CD4-positive, CD25-positive, alpha-beta regulatory T cell (primary cell): Measurements from ENCODE around the gene GLTPD2. TPM values are rescaled to one million over a fixed set of nuclear protein-coding genes. Genes with fewer than 3 reads are reported as not detected.

Experiments
- ATAC-seq, 2 donors: fragments of 150-1000 bp; cut with Tn5 transposase; one replicate each; pipeline ENCODE4 v1.10.0; 2021; ENCODE audit warnings: low read depth in 2 of 2, moderate number of reproducible peaks in 2 of 2, moderate library complexity in 1 of 2
- DNase-seq, 3 donors: peaks; one replicate each; pipeline versions ENCODE4 v3.0.0 to v3.0.0-alpha.2; 2012 to 2022; ENCODE audit warnings: mixed read lengths in 1 of 3
- H3K27ac ChIP-seq: one replicate; pipeline ENCODE4 v1.7.0; 2013; ENCODE audit warnings: mild to moderate bottlenecking, low read length; ENCODE audit not compliant: insufficient read depth, poor library complexity, severe bottlenecking
- H3K27me3 ChIP-seq: one replicate; pipeline ENCODE4 v1.7.0; 2013; ENCODE audit warnings: low read length; ENCODE audit not compliant: control insufficient read depth, insufficient read depth
- H3K36me3 ChIP-seq: one replicate; pipeline ENCODE4 v1.7.0; 2013; ENCODE audit warnings: mild to moderate bottlenecking, low read length, moderate library complexity; ENCODE audit not compliant: control insufficient read depth, insufficient read depth
- H3K4me1 ChIP-seq: 2 replicates; pipeline ENCODE4 v1.7.0; 2013; ENCODE audit warnings: mild to moderate bottlenecking, low read length; ENCODE audit not compliant: insufficient read depth, control insufficient read depth, poor library complexity, severe bottlenecking
- H3K4me3 ChIP-seq: one replicate; pipeline ENCODE4 v1.7.0; 2013; ENCODE audit warnings: low read depth, mild to moderate bottlenecking, low read length, moderate library complexity
- H3K9me3 ChIP-seq, 2 experiments: 1 replicate in 1 of 2; 2 replicates in 1 of 2; pipeline ENCODE4 v1.7.0; 2013; ENCODE audit warnings: low read length in 2 of 2, mild to moderate bottlenecking in 1 of 2, moderate library complexity in 1 of 2; ENCODE audit not compliant: control insufficient read depth in 2 of 2
- H3K27ac Mint-ChIP-seq, 3 donors: one replicate each; pipeline ENCODE4 v1.8.0; 2020 to 2022; ENCODE audit warnings: mild to moderate bottlenecking in 3 of 3, mixed read lengths in 3 of 3, moderate library complexity in 2 of 3
- H3K27me3 Mint-ChIP-seq: one replicate; pipeline ENCODE4 v1.8.0; 2022; ENCODE audit warnings: mild to moderate bottlenecking, mixed read lengths
- H3K36me3 Mint-ChIP-seq: one replicate; pipeline ENCODE4 v1.8.0; 2020; ENCODE audit warnings: mixed read lengths
- H3K4me1 Mint-ChIP-seq, 4 donors: one replicate each; pipeline ENCODE4 v1.8.0; 2020 to 2022; ENCODE audit warnings: mixed read lengths in 4 of 4, mild to moderate bottlenecking in 1 of 4
- H3K4me3 Mint-ChIP-seq, 4 donors: one replicate each; pipeline ENCODE4 v1.8.0; 2020 to 2022; ENCODE audit warnings: mild to moderate bottlenecking in 4 of 4, mixed read lengths in 4 of 4, moderate library complexity in 3 of 4
- H3K9me3 Mint-ChIP-seq, 7 donors: one replicate each; pipeline ENCODE4 v1.8.0; 2020 to 2022; ENCODE audit warnings: mixed read lengths in 7 of 7, mild to moderate bottlenecking in 3 of 7, moderate library complexity in 2 of 7
- polyA plus RNA-seq, 4 donors: library from polyadenylated mRNA; unstranded; fragments of 300-500 nt; fragmentation: Illumina TruSeq; gene quantifications; one replicate each; pipeline ENCODE4 v1.2.3, GENCODE V29; 2021
- total RNA-seq: library from RNA; stranded (reverse); gene quantifications from one replicate; pipeline ENCODE4 v1.2.3, GENCODE V29; 2022

The GLTPD2 gene
- total and polyA plus RNA-seq, 5 donors from 2014 or later, result 0.39 to 0.43 TPM; not detected in 3

- Histone ChIP-seq H3K4me1 (peaks cover 29% of the 10 kb centered on the region), H3K27me3 (peaks cover 9% of the 10 kb centered on the region), H3K36me3 (no peaks in the 10 kb centered on the region), H3K9me3 (no peaks in the 10 kb centered on the region), H3K4me3 (no peak overlapping the region), H3K27ac (no peak overlapping the region)
- DNase-seq (no peak), ATAC-seq (no peak)
- Mint-ChIP-seq H3K36me3 (no peaks in the 10 kb centered on the region), H3K9me3 (no peaks in the 10 kb centered on the region), H3K27ac (no peak overlapping the region), H3K27me3 (peaks cover 48% of the 10 kb centered on the region), H3K4me1 (peaks cover 0 to 31% (median 7%) of the 10 kb centered on the region in 4 donors), H3K4me3 (no peak overlapping the region)
Measured at GRCh38 chr17:4743216-4743615, 45.5 kb upstream of the GLTPD2 start.

DNA sequence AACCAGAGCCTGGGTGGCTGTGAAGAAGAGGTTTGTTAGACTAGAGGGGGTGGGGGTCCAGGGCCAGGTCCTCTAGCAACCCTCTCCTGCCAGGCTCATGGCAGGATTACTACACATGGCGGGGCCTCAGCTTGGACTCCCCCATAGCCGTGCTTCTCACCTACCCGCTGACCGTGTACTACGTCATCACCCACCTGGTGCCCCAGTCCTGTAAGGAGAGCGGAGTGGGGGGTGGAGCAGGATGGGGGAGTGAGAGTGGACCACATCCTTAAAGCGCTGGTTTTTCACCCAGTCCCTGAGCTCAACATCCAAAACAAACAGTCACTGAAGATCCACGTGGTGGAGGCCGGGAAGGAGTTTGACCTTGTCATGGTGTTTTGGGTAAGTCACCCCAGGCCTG lies 44.9 kb upstream of the GLTPD2 start:
- no peak overlapping the region for H3K4me3 ChIP-seq
- H3K36me3 ChIP-seq, result no peaks in the 10 kb centered on the region
- H3K27me3 Mint-ChIP-seq, result peaks cover 43% of the 10 kb centered on the region
- H3K36me3 Mint-ChIP-seq, result no peaks in the 10 kb centered on the region
- DNase-seq, result no peak
- no peak overlapping the region for H3K4me3 Mint-ChIP-seq
- H3K4me1 Mint-ChIP-seq, result peaks cover 0 to 31% (median 11%) of the 10 kb centered on the region in 4 donors
- no peak for ATAC-seq
- H3K9me3 ChIP-seq, result no peaks in the 10 kb centered on the region
- H3K27ac ChIP-seq, result no peak overlapping the region
- peaks cover 15% of the 10 kb centered on the region for H3K27me3 ChIP-seq
- H3K4me1 ChIP-seq, result peaks cover 23% of the 10 kb centered on the region
- H3K27ac Mint-ChIP-seq, result no peak overlapping the region
- no peaks in the 10 kb centered on the region for H3K9me3 Mint-ChIP-seq

- DNase-seq (no peak), ATAC-seq (no peak)
- peaks cover 13% of the 10 kb centered on the region for H3K27me3 ChIP-seq
- H3K4me3 ChIP-seq, result no peak overlapping the region
- H3K36me3 ChIP-seq, result no peaks in the 10 kb centered on the region
- Mint-ChIP-seq H3K4me3 (peak overlapping the region in 3 of 4 donors; percentile 29 to 77 (median 64)), H3K36me3 (no peaks in the 10 kb centered on the region), H3K27ac (peak overlapping the region in 2 of 3 donors; percentile 5 to 42), H3K4me1 (peaks cover 0 to 25% (median 10%) of the 10 kb centered on the region in 4 donors), H3K9me3 (no peaks in the 10 kb centered on the region), H3K27me3 (peaks cover 44% of the 10 kb centered on the region)
- peaks cover 10% of the 10 kb centered on the region for H3K4me1 ChIP-seq
- H3K9me3 ChIP-seq, result no peaks in the 10 kb centered on the region
- H3K27ac ChIP-seq, result no peak overlapping the region
Measured at GRCh38 chr17:4744999-4745969, 43.5 kb upstream of the GLTPD2 start.

DNA sequence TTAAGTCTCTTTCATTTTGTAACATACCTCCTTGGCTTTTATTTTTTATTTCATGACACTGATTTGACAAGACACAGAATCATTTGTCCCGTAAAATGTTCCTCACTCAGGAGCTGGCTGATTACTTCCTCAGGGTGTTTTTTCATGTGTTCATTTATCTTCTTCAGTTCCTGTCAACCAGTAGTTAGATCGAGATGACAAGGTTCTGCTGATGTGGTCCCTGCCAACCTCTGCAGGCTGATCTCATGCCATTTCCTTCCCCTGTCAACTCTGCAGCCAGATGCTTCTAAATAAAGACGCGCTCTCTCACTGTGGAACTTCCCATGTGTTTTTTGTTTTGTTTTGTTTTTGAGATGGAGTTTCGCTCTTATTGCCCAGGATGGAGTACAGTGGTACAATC lies 40.9 kb upstream of the GLTPD2 start:
- peaks cover 7% of the 10 kb centered on the region for H3K27me3 ChIP-seq
- Mint-ChIP-seq H3K27ac (peak overlapping the region in 2 of 3 donors; percentile 12 to 79), H3K4me1 (peaks cover 0 to 23% (median 10%) of the 10 kb centered on the region in 4 donors), H3K9me3 (no peaks in the 10 kb centered on the region), H3K4me3 (peak overlapping the region; percentile 0 to 67 (median 28)), H3K36me3 (no peaks in the 10 kb centered on the region), H3K27me3 (peaks cover 43% of the 10 kb centered on the region)
- no peaks in the 10 kb centered on the region for H3K9me3 ChIP-seq
- H3K36me3 ChIP-seq, result no peaks in the 10 kb centered on the region
- no peak overlapping the region for H3K27ac ChIP-seq
- DNase-seq (peak in 2 of 3 donors; percentile 21 to 63), ATAC-seq (peak; percentile 69 to 76)
- H3K4me3 ChIP-seq, result peak overlapping the region; percentile 47
- H3K4me1 ChIP-seq, result peaks cover 9% of the 10 kb centered on the region

DNA sequence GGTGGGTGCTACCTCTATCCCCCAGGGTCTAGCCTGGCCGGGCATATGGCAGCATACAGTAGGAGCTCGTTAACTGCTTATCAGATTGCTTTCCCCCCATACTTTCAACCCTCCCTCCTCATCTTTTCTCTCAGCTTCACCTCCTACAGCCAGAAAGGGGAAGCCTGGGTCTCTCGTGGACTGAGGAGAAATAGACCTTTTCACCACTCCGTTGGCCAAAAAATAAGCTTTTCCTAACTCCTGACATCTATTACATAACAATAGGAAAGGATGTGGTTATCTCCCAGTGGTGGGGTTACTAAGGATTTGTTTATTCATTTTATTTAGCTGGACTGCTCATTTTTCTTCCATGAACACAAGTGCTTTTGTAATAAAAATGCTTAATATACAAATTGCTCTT lies 40.1 kb upstream of the GLTPD2 start:
- H3K27ac ChIP-seq, result no peak overlapping the region
- peaks cover 7% of the 10 kb centered on the region for H3K27me3 ChIP-seq
- no peak for DNase-seq
- H3K4me1 ChIP-seq, result peaks cover 9% of the 10 kb centered on the region
- no peaks in the 10 kb centered on the region for H3K9me3 ChIP-seq
- no peak overlapping the region for H3K27ac Mint-ChIP-seq
- H3K9me3 Mint-ChIP-seq, result no peaks in the 10 kb centered on the region
- no peaks in the 10 kb centered on the region for H3K36me3 Mint-ChIP-seq
- H3K27me3 Mint-ChIP-seq, result peaks cover 46% of the 10 kb centered on the region
- H3K4me1 Mint-ChIP-seq, result peaks cover 0 to 23% (median 10%) of the 10 kb centered on the region in 4 donors
- H3K4me3 ChIP-seq, result no peak overlapping the region
- H3K4me3 Mint-ChIP-seq, result no peak overlapping the region
- no peak for ATAC-seq
- no peaks in the 10 kb centered on the region for H3K36me3 ChIP-seq

GRCh38 chr17:4750606-4751005 lies 38.2 kb upstream of the GLTPD2 start:
- Mint-ChIP-seq H3K9me3 (no peaks in the 10 kb centered on the region), H3K36me3 (no peaks in the 10 kb centered on the region), H3K4me1 (peaks cover 0 to 15% (median 10%) of the 10 kb centered on the region in 4 donors), H3K4me3 (no peak overlapping the region), H3K27me3 (peaks cover 47% of the 10 kb centered on the region), H3K27ac (no peak overlapping the region)
- no peaks in the 10 kb centered on the region for H3K36me3 ChIP-seq
- no peak overlapping the region for H3K4me3 ChIP-seq
- peaks cover 5% of the 10 kb centered on the region for H3K4me1 ChIP-seq
- no peak for DNase-seq
- peaks cover 7% of the 10 kb centered on the region for H3K27me3 ChIP-seq
- H3K27ac ChIP-seq, result no peak overlapping the region
- no peaks in the 10 kb centered on the region for H3K9me3 ChIP-seq
- no peak for ATAC-seq

DNA sequence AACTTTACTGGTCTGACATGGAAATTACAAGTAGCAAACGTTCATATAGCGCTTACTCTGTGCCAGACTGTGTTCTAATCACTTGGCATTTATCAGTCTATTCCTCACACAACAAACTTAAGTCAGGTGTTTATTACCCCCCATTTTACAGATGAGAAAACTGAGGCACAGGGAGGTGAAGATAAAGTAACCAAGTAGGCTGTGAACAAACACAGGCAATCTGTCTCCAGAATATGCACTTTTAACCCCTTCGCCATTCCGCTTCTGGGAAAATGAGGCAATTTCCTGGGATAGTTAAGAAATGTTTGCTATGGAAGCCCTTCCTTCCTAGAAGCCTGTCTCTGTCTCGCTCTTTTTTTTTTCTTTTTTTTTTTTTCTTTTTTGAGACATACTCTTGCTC lies 36.8 kb upstream of the GLTPD2 start:
- H3K27ac Mint-ChIP-seq, result no peak overlapping the region
- H3K9me3 ChIP-seq, result no peaks in the 10 kb centered on the region
- H3K36me3 Mint-ChIP-seq, result no peaks in the 10 kb centered on the region
- peaks cover 52% of the 10 kb centered on the region for H3K27me3 Mint-ChIP-seq
- H3K36me3 ChIP-seq, result no peaks in the 10 kb centered on the region
- peaks cover 5% of the 10 kb centered on the region for H3K4me1 ChIP-seq
- H3K27ac ChIP-seq, result no peak overlapping the region
- no peak overlapping the region for H3K4me3 ChIP-seq
- H3K4me3 Mint-ChIP-seq, result no peak overlapping the region
- no peaks in the 10 kb centered on the region for H3K9me3 Mint-ChIP-seq
- DNase-seq (no peak), ATAC-seq (no peak)
- peaks cover 0 to 15% (median 9%) of the 10 kb centered on the region in 4 donors for H3K4me1 Mint-ChIP-seq
- H3K27me3 ChIP-seq, result peaks cover 7% of the 10 kb centered on the region
